ENCODE results near the gene TUBA3C.

GRCh38 chr13:19158006-19158405 lies 23.6 kb downstream of the TUBA3C start:
- TF ChIP-seq CTCF (conservative IDR thresholded peaks at IDR 0.05) (no peak), EZH2 (IDR thresholded peaks at IDR 0.05; ENCODE audit: low read depth) (no peak)
